NCI-H1694 treated with DMSO at 0.1 percent for 48 hours (cell line): Measurements from ENCODE around the gene MEIS1.

Source experiments
- DNase-seq: peaks from one replicate; lab custom pipeline; 2025; lab: John Stamatoyannopoulos, UW

Gene MEIS1

DNA sequence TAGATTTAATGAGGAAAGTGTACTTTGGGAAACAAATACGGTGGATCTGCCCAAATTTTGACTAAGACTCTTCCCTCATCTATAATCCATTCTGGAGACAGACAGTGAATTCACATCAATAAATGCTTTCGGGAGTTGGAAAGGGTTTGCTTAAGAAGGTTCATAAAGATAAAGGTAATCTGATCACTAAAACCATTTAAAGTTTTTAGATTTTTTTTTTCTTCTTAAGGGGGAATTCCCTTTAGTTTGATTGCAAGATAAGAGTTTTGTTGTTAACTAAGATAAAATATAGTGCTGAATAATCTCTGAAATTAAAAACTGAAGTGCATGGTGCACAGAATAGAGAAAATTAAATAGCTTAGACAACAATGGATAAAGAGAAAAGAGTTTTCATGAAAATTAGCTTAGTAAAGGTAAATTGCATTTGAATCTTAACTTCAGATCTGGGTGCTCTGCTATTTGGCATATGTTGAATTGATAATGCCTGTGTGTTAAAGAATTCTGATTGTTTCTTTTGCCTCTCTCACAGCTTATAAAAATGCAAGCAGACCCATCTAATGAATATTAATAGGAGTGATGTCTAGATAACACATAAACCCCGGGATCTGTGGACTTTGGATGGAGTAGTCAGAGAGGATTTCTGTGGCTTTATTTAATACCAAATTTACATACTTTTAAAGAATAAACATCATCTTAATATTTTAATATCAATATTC lies 100.8 kb downstream of the MEIS1 start:
- DNase-seq, result no peak

DNA sequence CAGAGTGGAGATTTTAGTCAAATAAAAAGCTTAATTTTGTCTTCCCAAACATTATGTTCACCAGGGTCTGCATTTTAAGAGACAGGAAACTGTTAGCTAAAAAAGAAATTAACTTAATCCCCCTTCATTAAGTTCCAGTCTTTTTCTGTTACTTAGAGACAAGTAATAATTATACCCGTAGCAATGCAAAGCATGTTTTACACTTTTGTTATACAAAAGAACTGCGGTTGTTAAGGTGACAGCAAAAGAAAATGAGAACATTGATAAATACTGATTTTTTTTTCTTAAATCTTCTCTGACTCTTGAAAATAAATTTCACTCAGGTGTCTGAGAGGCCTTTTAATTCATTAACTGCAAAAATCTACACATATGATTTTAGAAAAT lies 101.4 kb downstream of the MEIS1 start:
- DNase-seq, result no peak

DNA sequence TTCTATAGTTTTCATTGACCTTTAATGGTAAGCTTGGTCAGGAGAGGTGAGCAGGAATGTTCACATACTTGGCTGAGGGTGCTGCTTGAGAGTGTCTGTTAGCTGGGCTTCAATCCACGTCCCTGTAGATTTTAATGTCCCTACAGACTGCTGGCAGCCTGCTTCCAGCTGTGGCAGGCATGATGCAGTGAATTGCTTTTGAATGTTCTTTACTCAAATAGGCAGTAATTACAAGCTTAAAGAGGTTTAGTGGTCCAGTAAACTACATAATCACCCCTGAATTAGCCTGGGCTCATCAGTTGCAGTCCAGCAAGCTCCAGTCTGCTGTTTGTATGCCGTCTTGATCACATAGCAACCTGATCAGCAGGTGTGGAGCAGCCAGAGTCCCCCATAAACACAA lies 102.1 kb downstream of the MEIS1 start:
- DNase-seq, result no peak

DNA sequence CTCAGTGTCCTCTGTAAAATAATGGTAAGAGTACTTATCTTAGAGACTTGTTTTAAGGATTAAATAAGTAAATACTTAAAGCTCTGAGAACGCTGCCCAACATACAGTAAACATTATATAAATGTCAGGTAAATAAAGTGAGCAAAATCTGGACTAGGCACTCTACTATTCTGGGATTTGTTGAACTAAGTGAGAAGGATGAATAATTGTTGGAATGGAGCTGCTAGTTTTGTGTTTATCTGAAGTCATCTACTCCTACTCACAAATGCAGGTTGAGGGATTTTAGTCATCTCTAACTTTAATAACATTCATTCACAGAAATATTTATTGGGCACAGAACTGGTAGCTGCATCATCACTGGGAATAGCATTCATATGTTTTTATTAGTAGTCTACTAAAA lies 103.4 kb downstream of the MEIS1 start:
- DNase-seq, result no peak

DNA sequence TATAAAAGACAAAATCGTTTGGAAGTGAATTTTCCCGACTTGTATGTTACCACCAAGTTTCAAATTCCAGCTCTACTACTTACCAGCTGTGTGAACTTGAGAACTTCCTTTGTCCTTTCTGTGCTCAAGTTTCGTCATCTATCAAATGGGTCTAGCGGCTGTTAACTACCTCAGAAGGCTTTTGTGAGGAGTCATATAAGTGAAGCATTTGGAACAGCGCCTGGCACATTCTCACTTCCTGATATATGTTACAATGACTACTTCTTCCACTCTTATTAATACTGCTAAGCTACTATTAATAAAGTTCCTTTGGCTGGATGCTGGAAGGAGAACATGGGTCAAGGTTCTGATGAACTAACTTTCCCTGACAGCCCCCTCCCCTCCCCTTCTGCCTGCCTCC lies 104.5 kb downstream of the MEIS1 start:
- DNase-seq, result no peak

DNA sequence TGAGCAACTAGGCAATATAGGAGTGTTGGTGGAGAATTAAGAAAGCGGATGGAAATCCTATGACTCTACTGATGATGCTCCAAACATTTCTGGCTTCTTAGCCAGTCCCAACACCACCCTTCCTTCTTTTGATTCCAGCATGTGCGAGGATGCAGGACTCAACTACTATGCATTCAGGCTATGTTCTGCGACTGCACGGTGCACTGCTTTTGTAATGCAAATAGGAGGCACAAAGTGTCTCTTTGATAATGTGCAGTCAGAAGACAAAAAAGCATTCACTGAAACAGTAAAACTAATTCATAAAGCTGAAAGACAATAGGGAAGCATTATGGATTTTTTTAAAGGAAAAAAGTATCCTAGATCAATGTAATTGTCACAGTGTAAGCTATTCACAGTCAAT lies 106.7 kb downstream of the MEIS1 start:
- no peak for DNase-seq

DNA sequence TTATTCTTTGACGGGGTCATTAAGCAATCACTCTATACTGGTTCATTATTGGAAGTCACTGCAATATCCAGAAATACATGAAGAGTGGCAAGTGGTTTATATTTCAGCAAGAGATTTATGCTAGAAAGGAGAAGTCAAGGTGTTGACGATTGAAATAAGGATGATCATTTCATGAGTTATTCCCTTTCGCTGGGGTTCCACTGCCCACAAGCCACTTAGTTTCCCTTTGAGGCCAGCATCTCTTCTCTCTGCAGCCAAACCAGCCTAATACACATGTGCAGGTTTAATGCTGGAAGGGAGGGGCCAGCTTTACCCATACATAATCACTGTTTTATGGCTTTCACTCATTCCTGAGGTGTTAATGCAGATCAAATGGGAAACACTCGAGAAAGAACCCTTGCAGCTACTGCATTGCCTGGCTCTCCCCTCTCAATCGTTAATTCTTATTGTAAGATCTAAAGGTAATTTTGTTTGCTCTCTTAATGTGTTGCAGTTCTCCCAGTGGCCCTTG lies 108.4 kb downstream of the MEIS1 start:
- no peak for DNase-seq

DNA sequence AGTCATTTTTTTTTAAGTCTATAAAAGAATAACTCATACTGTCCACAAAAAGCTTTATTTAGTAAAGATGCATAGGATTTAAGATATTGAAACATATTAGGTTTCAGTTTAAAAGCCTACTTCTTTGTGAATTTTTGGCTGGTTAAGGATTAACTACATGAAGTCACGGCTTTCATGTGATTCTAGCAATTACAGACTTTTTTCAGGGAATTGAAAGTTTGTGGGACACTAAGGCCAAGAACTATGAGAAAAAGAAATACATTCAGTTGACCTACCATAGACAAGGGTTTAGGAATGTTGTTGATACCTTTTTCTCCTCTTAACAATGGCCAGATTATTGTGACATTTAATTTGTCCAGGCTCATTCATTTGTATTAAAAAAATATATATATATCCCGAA lies 109.3 kb downstream of the MEIS1 start:
- DNase-seq, result no peak

DNA sequence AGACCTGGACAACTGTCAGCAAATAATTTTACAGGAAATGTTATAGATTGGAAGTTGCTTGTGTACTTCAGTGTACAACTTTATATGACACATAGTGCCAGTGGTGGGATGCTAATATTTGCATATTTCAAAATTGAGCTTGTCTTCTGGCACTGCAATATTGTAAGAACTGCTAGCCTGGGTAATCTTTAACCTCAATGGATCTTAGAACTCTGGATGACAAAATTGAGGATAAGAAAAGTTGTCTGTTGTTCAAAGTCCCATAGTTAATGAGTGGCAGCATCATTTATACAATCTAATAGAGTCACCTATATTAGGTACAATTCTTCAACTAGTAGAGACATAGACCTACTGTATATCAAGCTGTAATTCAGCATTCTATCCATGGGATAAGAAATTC lies 110.3 kb downstream of the MEIS1 start:
- no peak for DNase-seq

DNA sequence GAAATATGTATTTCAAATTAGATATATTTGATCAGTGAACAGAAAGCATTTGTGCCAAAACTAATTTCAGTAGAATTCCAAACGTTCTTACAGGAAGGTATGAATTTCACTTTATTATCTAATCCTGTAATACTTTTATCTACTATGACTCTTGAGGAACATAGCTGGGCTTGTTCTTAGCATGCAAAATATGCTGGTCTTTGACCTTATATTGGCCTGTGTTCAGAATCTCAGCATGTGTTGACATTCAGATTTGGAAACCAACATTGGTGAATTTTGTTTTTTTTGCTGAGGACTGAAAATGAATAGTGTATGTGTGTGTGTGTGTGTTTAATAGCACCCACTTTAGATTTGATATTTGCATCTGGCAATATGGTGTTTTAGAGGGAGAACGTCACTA lies 112.2 kb downstream of the MEIS1 start:
- DNase-seq, result no peak

DNA sequence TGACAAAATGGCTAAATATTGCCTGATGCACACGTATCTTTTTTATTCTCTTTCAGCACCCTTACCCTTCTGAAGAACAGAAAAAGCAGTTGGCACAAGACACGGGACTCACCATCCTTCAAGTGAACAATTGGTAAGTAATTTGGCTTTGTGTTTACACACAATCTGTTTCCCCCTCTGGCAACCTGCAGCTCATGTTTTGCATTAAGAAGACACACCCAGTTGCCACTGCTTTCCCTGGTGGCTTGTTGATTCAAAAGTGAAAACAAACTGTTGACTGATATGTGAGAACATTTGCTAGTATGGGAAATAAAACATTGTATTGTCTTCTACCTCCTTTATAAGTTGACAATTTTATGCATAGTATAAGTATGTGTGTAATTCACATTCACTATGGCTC lies 113.0 kb downstream of the MEIS1 start:
- DNase-seq, result no peak

DNA sequence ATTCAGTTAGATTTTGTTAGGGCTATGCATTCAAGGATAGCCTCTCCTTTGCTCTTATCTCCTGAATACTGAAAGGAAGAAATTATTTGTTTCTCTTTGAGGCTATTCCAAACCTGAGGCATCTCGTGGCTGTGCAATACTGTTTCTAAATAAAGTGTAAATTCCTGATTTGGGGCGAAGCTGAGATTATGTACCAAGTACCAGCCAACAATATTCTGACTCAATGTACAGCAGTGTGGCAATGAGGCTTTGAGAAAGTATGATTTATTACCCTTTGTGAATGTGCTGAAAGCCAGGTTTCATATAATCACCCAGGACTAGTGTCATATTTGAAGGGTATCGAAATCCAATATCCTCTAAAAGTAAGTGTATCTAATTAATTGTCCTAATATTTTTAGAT lies 113.5 kb downstream of the MEIS1 start:
- DNase-seq, result no peak

DNA sequence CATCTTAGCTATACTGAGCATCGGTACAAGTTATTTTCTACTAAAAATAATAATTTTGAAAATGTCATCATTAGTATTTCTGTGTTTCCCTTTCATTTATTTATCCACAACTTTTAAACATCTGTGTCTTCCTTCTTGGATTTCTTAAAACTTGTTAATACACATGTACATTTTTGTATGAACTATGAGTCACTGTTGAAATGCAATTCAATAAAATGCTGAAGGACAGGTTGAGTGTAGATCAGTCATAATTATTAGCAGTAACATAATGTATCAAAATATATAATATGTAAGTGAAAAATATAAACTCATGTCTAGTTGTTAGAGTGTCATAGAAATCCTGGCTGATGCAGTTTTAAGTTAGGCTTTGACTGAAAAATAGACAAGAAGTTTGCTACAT lies 115.9 kb downstream of the MEIS1 start:
- no peak for DNase-seq

DNA sequence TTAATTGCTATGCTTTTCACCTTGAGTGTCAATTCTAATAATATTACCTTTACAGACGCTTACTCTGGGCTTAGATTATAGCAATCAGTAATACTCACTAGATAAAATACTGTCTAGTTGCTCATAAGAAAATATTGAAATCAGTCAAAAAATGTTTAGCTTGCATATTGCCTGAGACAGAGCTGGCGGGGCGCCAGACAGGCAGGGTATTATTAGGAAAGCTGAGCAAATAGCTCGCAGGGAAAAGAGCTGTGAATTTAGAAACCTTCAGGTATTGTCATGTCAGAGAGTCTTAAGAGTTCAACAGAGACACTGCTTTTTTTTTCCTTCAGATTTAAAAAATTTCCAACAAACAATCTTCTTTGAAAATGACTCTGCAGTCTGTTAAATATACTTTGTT lies 118.4 kb downstream of the MEIS1 start:
- peak; percentile 10 for DNase-seq

DNA sequence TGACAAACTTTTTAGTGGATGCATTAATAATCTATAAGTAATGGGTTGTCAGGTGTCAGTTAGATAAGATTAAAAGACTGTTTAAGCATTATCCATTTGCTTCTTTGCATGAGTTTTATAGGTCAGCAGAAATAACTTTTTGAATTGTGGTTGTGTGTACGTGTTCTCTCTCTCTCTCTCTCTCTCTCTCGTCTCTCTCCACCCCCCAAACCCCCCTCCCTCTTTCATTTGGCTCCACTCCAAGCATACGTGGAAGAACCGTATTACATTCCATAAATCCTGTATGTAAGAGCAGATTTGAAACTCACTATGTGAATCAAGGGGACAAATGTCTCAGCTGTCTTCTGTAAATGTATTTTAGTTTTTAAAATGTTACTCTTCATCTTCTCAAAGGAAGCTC lies 120.2 kb downstream of the MEIS1 start:
- no peak for DNase-seq

DNA sequence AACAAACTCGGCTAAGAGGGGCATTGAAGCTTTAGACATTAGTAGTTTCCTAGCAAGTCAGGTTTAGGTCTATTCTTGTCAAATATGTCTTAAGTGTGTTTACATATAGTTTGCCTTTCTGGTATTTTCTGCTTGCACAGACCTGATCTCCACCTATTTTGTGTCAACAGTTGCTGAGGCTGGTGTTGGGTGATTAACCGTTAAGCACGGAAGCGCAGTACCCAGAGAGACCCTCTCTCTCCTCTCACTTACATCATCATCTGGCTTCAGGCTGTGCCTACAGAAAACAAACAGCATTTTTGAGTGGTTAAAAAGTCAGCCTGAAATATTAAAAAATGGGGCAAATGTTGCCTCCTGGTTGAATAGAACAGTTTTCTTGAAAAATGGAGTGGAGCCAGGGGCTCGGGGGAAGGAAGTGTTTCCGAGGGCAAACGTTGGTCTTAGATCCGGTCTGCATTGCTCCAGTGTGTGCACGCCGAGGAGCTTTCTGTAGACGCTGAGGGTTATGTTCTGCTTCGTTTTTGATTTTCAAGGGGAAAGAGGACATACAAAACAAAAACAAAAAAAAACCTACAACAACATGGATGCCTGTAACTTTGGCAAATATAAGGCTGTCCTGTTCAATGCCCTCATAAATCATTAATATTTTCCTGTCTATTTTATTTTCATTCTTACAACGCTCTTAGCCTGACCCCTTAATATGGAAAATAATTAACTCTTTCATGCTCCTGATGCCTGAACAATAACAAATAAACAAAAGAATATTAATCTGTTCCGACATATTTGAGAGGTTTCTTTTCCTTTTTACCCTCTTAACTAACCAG lies 120.8 kb downstream of the MEIS1 start:
- DNase-seq, result no peak

DNA sequence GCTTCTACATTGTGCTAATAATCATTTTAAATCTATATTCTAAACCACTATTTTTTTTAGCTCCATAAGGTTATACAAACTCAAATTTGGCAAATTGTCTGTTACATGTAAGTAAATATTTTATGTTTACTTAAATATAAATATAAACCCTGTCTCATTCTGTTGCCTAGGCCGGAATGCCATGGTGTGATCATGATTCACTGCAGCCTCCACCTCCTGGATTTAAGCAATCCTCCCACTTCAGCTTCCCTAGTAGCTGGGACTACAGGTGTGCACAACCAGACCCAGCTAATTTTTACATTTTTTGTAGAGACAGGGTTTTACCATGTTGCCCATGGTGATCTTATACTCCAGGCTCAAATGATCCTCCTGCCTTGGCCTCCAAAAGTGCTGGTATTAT lies 124.7 kb downstream of the MEIS1 start:
- no peak for DNase-seq

DNA sequence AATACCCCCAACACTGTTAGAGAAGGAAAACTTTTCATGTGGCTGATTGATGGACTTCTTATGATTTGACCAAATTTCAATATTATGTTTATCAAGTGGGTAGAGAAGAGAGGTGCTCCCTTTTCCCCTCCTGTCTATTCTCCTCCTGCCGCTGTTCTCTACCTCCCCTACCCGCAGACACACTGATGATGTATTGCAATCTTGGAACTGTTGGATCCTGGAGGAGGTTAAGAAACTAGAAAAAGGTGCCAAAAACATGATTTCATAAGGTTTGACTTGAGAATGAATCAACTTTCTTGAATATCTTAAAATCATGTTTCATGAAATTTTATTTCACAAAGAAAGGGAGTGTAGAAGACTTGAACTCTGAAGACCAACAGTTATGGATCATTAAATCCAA lies 125.8 kb downstream of the MEIS1 start:
- no peak for DNase-seq

DNA sequence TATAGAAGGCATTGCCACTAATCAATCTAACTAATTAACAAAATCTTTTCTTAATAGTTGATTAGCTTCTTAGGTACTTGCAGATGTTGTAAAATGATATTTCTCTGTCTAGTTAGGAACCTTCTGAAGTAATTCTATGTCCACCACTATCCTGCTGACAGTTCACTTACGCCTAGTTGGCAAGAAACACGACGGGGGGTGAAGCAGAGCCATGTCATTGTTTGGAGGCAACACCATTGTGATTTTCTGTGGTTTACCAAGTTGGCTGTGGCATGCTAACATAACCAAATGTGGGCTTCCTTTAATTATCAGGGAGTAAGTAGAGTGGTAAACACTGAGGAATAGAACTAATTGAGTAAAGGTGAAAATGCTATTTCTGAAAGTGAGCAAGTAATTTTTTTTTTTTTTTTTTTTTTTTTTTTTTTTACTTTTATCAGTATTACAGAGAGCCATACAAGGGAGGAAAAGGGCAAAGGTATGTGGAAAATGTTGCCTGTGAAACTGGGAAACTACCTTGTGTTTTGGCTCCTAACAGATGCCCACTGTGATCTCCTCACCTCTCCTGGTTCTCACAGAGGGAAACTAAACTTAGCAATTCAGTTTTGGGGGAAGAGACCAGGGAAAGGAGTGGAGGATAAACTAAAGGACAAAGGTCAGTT lies 126.8 kb downstream of the MEIS1 start:
- DNase-seq, result no peak

DNA sequence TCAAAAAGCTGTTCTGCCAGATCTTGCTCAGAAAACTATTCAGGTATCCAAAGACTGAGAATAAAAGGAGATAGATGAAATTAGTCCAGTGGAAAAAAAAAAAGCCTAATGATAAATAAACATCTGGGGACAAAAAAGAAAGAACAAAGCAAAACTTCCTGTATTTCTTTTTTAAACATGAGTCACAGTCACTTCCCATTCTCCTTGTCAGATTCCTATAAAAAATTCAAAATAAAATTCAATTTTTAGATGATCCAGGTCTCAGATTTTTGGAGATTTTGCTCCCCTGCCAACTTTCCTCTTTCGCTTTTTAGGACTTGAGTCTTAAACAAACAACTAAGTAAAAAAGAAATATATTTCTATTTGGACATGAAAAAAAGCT lies 127.4 kb downstream of the MEIS1 start:
- DNase-seq, result no peak

DNA sequence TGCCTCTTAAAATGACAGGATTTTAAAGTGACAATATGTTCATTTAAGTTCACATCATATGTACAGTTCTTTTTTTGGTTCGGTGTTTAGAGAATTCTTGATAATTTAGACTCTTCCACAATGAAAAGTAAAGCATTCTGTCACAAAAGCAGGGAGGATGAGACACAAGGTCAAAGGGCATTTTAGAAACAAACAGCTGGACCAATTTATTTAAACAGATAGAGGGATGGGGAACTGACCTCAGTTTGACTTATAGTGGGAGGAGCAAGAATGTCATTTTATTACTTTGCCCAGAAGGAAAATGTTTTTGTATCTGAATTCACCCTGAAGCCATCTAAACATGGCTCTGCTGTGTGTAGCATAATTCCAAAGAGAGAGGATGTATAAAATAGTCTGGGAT lies 128.5 kb downstream of the MEIS1 start:
- no peak for DNase-seq

DNA sequence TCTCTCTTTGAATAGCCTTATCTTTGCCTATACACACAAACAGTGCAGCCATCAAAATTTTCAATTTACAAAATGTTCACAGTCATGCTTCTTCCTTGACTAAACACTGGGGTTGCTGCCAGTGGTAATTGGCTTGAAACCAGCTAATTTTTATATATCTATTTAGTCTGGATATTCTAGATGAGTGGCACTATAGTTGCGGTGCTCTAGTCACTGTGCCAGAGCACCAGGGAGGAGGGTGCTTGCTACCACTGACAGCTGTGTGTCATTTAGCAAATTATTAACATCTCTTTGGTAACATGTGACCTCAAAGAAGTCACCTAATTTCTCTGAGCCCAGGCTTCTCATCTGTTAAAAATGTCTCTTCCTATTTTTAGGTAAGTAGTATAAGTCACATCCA lies 130.4 kb downstream of the MEIS1 start:
- peak; percentile 71 for DNase-seq

DNA sequence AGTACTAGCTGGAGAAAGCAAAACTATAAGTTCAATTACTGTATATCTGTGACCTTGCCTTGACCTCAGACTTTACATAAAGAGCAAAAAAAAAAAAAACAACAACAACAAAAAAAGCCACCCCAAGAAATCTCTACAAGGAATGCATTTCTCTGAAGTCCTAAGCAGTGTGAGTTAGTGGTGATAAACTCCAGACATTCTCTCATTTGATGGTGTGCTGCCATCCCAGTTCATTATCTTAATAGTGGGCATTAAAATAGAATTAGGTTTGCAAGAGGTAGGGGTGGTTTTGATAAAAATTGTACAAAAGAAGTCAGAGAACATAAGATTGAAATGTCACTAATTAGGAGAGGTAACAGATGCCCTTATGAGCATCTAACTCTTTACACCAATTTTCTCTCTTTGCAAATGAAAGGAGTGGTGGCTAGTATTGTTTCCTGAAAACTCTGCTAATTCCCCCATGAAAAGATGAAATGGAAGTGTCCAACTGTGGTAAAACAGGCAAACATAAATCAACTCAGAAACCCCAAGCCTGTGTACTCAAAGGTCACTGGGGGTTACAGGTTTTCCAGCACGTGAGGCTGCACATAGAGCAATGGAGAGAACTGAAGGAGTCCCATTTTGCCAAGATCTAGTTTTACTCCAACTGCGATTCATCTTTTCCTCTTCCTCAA lies 131.9 kb downstream of the MEIS1 start:
- no peak for DNase-seq
